GM19025 (cell line): Measurements from ENCODE around the gene AGAP1.

Experiments used
- ATAC-seq: cut with Tn5 transposase; IDR thresholded peaks from one replicate; pipeline ENCODE4 v1.9.1; 2021; ENCODE audit warnings: mild to moderate bottlenecking, low read depth, moderate library complexity; ENCODE audit not compliant: unreplicated experiment

Gene AGAP1

GRCh38 chr2:235506997-235507615, 13.3 kb downstream of the AGAP1 start:
- no peak for ATAC-seq

- ATAC-seq = no peak
Observed at GRCh38 chr2:235507928-235508327, 14.1 kb downstream of the AGAP1 start.

DNA sequence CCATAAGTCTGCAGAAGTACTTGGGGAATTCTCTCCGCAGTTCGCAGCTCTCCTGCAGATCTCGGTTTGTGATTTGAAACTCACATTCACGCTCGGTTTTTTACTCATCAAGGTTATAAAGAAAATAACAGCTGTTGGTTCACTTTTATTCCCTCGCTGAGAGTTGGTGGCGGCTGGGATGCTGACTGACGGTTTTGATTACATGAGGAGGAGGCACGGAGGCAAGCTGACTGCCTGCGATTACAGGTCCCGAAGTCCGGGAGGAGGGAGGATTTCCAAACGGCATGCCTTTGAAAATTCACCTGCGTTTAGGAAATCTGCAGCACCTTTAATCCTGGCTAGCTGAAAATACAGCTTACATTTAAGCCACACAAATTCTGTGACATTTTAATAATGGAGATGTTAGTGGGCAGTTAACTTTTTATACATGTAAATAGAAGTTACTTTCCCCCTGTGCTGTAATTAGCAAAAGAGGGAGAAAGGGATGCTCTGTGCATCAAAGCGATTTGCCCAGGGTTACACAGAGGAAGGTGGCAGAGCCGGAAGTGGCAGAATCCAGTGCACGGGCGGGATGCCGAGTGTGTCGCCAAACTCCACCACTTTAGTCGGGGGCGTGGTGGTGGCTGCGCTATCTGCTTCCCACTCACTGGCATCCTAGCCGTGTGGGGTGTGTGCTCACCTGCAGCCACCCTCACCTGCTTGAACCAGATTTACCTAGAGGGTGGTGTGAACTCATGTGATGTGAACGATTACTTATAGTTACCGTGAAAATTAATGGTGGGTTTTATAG, 14.7 kb downstream of the AGAP1 start:
- ATAC-seq = no peak

DNA sequence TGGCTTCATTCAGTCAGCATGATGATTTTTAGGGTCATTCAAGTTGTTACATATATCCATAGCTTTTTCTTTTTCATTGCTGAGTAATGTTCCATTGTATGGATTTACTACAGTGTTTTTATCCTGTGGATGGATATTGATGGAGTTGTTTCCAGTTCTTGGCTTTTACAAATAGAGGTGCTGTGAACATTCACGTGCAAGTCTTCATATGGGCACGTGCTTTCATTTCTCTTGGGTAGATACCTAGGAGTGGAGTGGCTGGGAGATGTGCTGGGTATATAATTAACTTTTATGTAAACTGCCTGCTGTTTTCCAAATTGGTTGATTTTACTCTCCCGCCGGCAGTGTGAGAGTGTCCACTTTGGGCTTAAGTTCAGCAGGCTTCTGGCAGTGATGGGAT, 16.5 kb downstream of the AGAP1 start:
- no peak for ATAC-seq

DNA sequence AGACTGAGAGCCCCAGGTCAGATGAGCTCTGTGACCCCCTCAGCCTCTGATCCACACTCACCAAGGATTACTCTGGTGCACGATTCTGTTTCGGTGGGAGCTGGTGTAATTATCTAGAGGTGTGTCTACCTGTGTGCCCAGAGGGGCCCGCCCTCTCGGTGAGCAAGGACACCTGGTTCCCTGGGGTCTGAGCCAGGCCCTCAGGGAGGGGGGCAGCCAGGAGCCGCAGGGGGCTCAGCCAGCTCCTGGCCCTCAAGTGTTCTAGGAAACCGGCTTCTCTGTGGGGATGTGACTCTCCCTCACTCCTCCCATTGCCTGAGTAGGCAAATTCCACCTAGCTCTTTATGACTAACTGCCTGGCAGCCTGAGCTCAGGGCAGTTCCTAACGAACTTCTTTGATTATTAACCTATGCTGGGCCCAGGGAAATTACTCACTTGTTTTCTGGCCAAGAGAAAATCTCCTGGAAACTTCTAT, 17.4 kb downstream of the AGAP1 start:
- no peak for ATAC-seq

GRCh38 chr2:235511751-235512698, 18.2 kb downstream of the AGAP1 start:
- no peak for ATAC-seq

GRCh38 chr2:235512699-235513053, 18.8 kb downstream of the AGAP1 start:
- no peak for ATAC-seq

DNA sequence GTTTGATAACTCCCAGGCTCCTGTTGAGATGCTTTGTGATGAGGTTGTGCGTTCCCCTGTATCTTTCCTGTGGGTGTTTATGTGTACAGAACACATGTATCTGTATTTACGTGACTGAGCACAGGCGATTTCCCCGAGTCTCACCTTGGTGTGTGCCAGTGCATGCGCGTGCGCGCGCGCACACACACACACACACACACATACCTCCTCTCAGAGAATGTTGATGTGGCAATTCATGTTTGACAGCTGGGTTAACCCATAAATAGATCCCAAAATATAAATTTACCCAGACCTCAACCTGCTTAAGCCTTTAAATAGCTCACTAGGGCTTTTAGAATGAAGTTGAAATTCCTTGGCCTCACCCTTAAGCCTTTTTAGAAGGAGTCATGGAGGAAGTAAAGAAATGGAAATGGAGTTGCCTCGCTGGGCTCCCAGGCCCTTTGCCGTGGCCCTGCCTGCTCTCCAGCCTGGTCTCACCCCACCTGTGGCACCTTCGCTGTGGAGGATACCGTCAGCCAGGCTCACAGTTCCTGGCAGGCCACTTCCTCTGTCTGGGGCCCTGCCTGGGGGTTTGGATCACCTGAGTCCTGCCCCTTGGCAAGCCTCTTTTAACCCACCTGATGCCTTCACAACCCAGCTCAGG, 20.3 kb downstream of the AGAP1 start:
- ATAC-seq = no peak

DNA sequence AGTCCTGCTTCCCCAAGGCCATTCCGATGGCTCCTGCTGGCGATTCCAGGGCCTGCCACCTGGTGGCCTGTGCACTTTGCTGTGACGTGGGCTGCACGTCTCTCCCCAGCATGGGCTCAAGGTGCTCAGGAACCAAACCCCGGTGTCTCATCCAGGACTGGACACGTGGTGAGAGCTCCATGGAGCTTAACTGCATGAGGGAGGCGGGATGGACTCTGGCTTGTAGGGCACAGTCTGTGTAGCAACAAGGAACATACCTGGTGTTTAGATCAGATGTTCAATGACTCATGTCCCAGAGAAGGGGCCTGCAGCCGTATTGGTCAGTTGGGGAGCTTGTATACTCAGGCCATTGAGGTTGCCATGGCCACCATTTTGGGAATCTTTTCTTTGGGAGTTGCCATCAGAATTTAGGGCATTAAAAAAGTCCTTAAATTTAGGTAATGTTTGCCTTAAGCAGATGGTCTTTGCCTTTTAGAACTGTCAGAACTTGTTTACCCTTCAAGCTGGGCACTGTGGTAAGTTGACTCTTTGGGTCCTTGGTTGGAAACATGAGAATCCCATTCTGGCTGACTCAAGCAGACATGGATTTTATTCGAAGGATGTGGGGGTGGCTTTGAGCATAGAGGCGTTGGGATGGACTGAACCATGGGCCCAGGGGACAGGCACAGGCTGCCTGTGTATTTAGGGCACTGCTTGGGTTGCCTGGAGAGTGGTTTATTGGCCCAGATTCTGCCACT, 21.0 kb downstream of the AGAP1 start:
- ATAC-seq = no peak

GRCh38 chr2:235515364-235515742, 21.5 kb downstream of the AGAP1 start:
- no peak for ATAC-seq

- no peak for ATAC-seq
Observed at GRCh38 chr2:235515821-235516220, 22.0 kb downstream of the AGAP1 start.

DNA sequence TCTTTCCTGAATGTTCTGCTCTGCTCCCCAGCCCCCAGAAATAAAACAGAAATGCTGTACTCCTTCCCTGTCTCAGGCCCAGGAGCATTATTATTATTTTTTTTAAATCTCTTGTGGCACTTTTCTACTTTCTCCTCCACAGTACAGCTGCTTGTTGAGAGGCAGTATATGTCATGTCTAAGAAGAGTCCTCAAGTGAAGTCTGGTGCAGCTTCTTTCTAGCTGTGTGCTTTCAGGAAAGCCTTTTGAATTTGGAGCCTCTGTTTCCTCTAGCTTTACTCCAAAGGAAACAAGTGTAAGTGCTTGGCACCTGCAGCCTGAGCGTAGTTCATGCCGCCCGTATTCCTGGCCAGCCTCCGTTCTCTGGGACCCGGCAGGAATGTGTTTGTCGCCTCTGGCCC, 22.4 kb downstream of the AGAP1 start:
- ATAC-seq = no peak

DNA sequence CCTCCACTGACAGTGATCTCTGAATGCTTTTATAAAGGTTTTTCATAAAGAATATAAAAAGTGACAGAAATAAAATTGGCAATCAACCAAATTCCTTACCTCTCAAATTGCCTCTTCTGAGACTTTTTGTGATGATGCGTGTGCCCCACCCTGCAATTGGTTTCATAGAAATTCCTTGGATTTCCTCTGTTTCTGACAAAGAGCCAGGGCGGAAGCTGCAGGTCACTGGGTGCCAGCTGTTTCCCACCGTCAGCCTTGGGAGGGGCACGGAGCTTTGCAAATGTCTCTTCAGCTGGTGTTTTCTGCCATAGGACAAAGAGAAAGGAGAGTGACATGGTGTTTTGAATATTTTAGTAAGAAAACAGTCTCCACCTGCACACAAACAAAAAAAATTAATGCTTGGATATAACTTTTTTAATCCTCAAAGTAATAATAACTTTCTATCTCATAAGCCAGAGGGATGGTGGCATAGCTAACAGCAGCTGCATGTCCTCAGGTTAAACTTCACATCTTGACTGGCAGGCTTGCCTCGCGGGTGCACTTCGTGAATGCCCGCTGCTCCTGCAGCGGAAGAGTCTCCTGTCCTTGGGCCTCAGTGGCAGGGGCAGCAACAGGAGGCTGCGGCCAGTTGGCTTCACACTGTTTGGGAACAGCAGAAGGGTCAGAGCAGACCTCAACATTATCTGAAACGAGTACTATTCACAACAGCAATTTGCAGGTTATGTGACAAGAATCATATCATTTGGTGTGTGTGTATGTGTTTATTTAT, 24.7 kb downstream of the AGAP1 start:
- ATAC-seq = no peak

- ATAC-seq = no peak
Observed at GRCh38 chr2:235520787-235521186, 26.9 kb downstream of the AGAP1 start.

GRCh38 chr2:235521844-235522243, 28.0 kb downstream of the AGAP1 start:
- no peak for ATAC-seq

DNA sequence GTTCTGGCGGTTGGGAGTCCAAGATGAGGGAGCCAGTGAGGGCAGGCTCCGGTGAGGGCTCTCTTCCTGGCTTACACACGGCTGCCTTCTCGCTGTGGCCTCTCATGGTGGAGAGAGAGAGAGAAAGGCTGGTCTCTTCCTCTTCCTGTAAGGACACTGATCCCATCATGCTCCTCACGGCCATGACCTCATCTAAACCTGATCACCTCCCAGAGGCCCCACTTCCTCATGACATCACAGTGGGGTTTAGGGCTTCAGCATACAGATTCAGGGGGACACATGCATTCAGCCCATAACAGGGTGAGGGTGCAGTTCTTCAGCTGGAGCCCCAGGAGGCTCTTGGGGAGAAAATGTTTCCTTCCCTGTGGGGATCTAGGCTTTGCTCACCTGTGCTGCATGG, 29.2 kb downstream of the AGAP1 start:
- ATAC-seq = no peak

GRCh38 chr2:235523486-235524150, 29.8 kb downstream of the AGAP1 start:
- no peak for ATAC-seq

- no peak for ATAC-seq
Observed at GRCh38 chr2:235526166-235526565, 32.3 kb downstream of the AGAP1 start.
